Upper lobe of left lung (tissue), 6 donors: ENCODE results near the gene LOXL1. TPM values are rescaled to one million over a fixed set of nuclear protein-coding genes. Genes with fewer than 3 reads are reported as not detected.
A peak's percentile ranks its signal among the peaks of the same experiment; 100 is the strongest.

Experiments
- ATAC-seq, 2 donors: fragments of 200-7000 bp; cut with Tn5 transposase; one replicate each; pipeline ENCODE4 v1.9.1; 2022; ENCODE audit warnings: mild to moderate bottlenecking in 2 of 2, moderate library complexity in 2 of 2; ENCODE audit not compliant: low FRiP score in 2 of 2
- DNase-seq, 2 donors: peaks; one replicate each; pipeline ENCODE4 v3.0.0-alpha.2; 2019 to 2020
- H3K27ac ChIP-seq, 4 donors: fragments of 200-600 bp; sonication (generic); one replicate each; pipeline ENCODE4 v1.5.1; 2016 to 2019
- H3K27me3 ChIP-seq, 4 donors: fragments of 200-600 bp; sonication (generic); one replicate each; pipeline ENCODE4 v1.5.1; 2017 to 2019
- H3K36me3 ChIP-seq, 4 donors: fragments of 200-600 bp; sonication (generic); one replicate each; pipeline ENCODE4 v1.5.1; 2016 to 2019
- H3K4me1 ChIP-seq, 4 donors: fragments of 200-600 bp; sonication (generic); one replicate each; pipeline ENCODE4 v1.5.1; 2018 to 2019
- H3K4me3 ChIP-seq, 4 donors: fragments of 200-600 bp; sonication (generic); one replicate each; pipeline ENCODE4 v1.5.1; 2017 to 2019; ENCODE audit warnings: mild to moderate bottlenecking in 2 of 4, moderate library complexity in 1 of 4
- H3K9me3 ChIP-seq, 4 donors: fragments of 200-600 bp; sonication (generic); one replicate each; pipeline ENCODE4 v1.5.1; 2018 to 2019
- EP300 ChIP-seq, 4 donors: sonication (generic); formaldehyde crosslinking; IDR thresholded peaks; one replicate each; pipeline ENCODE4 v1.5.1; 2017; ENCODE audit warnings: antibody characterized with exemption in 4 of 4, control low read depth in 2 of 4
- POLR2A ChIP-seq, 4 donors: fragments of 450-650 bp; IDR thresholded peaks; one replicate each; pipeline ENCODE4 v1.5.1; 2016 to 2017; ENCODE audit warnings: antibody characterized with exemption in 4 of 4, mild to moderate bottlenecking in 2 of 4
- POLR2AphosphoS5 ChIP-seq, 2 donors: sonication (generic); formaldehyde crosslinking; IDR thresholded peaks; one replicate each; pipeline ENCODE4 v1.5.1; 2017; ENCODE audit warnings: antibody characterized with exemption in 2 of 2
- WGBS, 2 donors: methylation state at CpG; one replicate each; pipeline ENCODE4 v1.1.5; 2017 to 2018; 5-methylcytosine and 5-hydroxymethylcytosine counted together
- total RNA-seq, 6 donors: library from RNA; depleted of rRNA in 4 of 6; stranded (reverse); fragments of >200 nt in 4 of 6; gene quantifications; one replicate each; pipeline versions ENCODE4 v1.1.0 to v1.2.1, GENCODE V29; 2016 to 2021
- TF ChIP-seq, protein P1 (sequence below), 6 experiments: fragments of 450-650 bp in 4 of 6; fragments of 200-600 bp in 2 of 6; sonication (generic) in 2 of 6; IDR thresholded peaks; one replicate each; pipeline ENCODE4 v1.5.1; 2016 to 2019; ENCODE audit warnings: antibody characterized with exemption in 6 of 6
- donor health status: DM: no; HTN: no; CAD: no; lungs with moderate emphysema.
- donor health status: DM: no; HTN: yes; CAD: no; lungs with severe emphysema.

Gene LOXL1
- total RNA-seq, 6 donors from 2014 or later = 6.0 to 25.9 (median 8.0) TPM

- TF ChIP-seq, protein P1, sequence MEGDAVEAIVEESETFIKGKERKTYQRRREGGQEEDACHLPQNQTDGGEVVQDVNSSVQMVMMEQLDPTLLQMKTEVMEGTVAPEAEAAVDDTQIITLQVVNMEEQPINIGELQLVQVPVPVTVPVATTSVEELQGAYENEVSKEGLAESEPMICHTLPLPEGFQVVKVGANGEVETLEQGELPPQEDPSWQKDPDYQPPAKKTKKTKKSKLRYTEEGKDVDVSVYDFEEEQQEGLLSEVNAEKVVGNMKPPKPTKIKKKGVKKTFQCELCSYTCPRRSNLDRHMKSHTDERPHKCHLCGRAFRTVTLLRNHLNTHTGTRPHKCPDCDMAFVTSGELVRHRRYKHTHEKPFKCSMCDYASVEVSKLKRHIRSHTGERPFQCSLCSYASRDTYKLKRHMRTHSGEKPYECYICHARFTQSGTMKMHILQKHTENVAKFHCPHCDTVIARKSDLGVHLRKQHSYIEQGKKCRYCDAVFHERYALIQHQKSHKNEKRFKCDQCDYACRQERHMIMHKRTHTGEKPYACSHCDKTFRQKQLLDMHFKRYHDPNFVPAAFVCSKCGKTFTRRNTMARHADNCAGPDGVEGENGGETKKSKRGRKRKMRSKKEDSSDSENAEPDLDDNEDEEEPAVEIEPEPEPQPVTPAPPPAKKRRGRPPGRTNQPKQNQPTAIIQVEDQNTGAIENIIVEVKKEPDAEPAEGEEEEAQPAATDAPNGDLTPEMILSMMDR (IDR thresholded peaks at IDR 0.05) = no peak
- TF ChIP-seq POLR2A (IDR thresholded peaks at IDR 0.05) (no peak), POLR2AphosphoS5 (IDR thresholded peaks at IDR 0.05) (no peak), EP300 (IDR thresholded peaks at IDR 0.05) (no peak)
- H3K9me3 ChIP-seq = no peaks in the 10 kb centered on the region
- DNase-seq = peak in 1 of 2 donors; percentile 12
- H3K36me3 ChIP-seq = no peaks in the 10 kb centered on the region
- 92 to 93% methylated on average over 2 to 4 of the region's 4 CpGs for WGBS, 2 donors
- no peak for ATAC-seq
- H3K4me3 ChIP-seq = no peak overlapping the region
- no peak overlapping the region for H3K27ac ChIP-seq
- H3K4me1 ChIP-seq = peaks cover 11 to 21% (median 13%) of the 10 kb centered on the region in 4 donors
- H3K27me3 ChIP-seq = no peaks in the 10 kb centered on the region
Measured at GRCh38 chr15:73955326-73955725, 29.1 kb downstream of the LOXL1 start.

GRCh38 chr15:73955861-73956742 lies 29.8 kb downstream of the LOXL1 start:
- no peaks in the 10 kb centered on the region for H3K27me3 ChIP-seq
- H3K9me3 ChIP-seq = no peaks in the 10 kb centered on the region
- H3K27ac ChIP-seq = no peak overlapping the region
- peak; percentile 3 to 41 for ATAC-seq
- H3K4me1 ChIP-seq = peaks cover 7 to 17% (median 9%) of the 10 kb centered on the region in 4 donors
- no peak for TF ChIP-seq POLR2AphosphoS5 (IDR thresholded peaks at IDR 0.05)
- TF ChIP-seq POLR2A (IDR thresholded peaks at IDR 0.05) = no peak
- no peak for TF ChIP-seq EP300 (IDR thresholded peaks at IDR 0.05)
- TF ChIP-seq, protein P1 (IDR thresholded peaks at IDR 0.05) = no peak
- WGBS, 2 donors = 71 to 76% methylated on average over 9 to 12 of the region's 12 CpGs
- no peaks in the 10 kb centered on the region for H3K36me3 ChIP-seq
- H3K4me3 ChIP-seq = no peak overlapping the region
- DNase-seq = peak; percentile 18 to 50

DNA sequence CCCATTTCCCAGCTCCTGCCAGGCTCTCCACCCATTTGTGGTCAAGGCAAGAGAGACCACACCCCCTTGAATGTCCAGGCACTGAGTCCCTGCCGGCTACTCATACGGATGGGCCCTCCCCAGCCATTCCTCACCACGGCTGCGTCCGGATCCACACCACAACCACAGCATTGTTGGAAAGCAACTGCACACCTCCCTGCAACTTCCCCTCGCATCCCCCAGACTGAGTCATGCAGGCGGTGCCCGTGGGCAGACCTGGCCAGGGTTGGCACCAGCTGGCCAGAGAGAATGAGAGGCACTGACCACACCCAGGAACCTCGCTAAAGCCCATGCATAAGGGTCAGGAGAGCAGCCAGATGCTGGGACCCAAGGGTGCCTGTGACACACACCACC lies 30.5 kb downstream of the LOXL1 start:
- ATAC-seq = peak; percentile 28 to 81

DNA sequence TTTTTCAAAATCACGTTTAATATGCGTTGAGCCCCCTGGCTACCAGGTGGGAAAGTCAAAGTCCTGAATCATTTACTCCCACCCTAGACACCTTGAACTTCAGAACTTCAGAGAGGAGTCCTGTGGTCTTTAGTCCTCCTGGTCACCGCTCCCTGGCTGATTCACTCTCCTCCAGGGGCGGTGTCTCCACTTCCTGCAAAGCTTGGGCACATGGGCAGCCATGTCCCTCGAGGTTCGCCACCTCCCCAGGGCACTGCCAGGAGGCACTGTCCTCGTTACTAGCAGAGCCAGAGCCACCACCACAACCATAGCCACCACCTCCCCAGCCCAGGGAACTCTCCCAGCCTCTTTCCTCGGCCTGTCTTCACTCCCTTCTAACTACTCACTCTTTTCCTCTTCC lies 31.0 kb downstream of the LOXL1 start:
- 69 to 79% methylated on average over 6 to 8 of the region's 8 CpGs for WGBS, 2 donors
- Histone ChIP-seq H3K27me3 (no peaks in the 10 kb centered on the region), H3K36me3 (no peaks in the 10 kb centered on the region), H3K27ac (no peak overlapping the region), H3K4me3 (no peak overlapping the region), H3K9me3 (no peaks in the 10 kb centered on the region), H3K4me1 (peaks cover 0 to 7% (median 0%) of the 10 kb centered on the region in 4 donors)
- DNase-seq = no peak
- TF ChIP-seq EP300 (IDR thresholded peaks at IDR 0.05) = no peak
- TF ChIP-seq, protein P1 (IDR thresholded peaks at IDR 0.05) = no peak
- no peak for TF ChIP-seq POLR2A (IDR thresholded peaks at IDR 0.05)
- no peak for TF ChIP-seq POLR2AphosphoS5 (IDR thresholded peaks at IDR 0.05)
- ATAC-seq = no peak

More for the DNA sequence above, 30.5 kb downstream of the LOXL1 start:
- no peak overlapping the region for H3K4me3 ChIP-seq
- peak; percentile 24 to 63 for DNase-seq
- no peaks in the 10 kb centered on the region for H3K9me3 ChIP-seq
- H3K36me3 ChIP-seq = no peaks in the 10 kb centered on the region
- peaks cover under 1 to 11% (median 4%) of the 10 kb centered on the region in 4 donors for H3K4me1 ChIP-seq
- H3K27me3 ChIP-seq = no peaks in the 10 kb centered on the region
- no peak for TF ChIP-seq POLR2AphosphoS5 (IDR thresholded peaks at IDR 0.05)
- no peak for TF ChIP-seq EP300 (IDR thresholded peaks at IDR 0.05)
- TF ChIP-seq, protein P1 (IDR thresholded peaks at IDR 0.05) = no peak
- no peak for TF ChIP-seq POLR2A (IDR thresholded peaks at IDR 0.05)
- 44 to 56% methylated on average over 9 of the region's 9 CpGs for WGBS, 2 donors
- H3K27ac ChIP-seq = no peak overlapping the region
